HG03439 (cell line): Measurements from ENCODE around the gene SCYL1.
"Not testable (repeated sequence)": the region's sequence is repeated elsewhere in the genome, so short reads cannot be mapped to it uniquely, and the experiment has no call there.

Experiments used
- ATAC-seq: cut with Tn5 transposase; IDR thresholded peaks from one replicate; pipeline ENCODE4 v1.9.1; 2021; ENCODE audit warnings: mild to moderate bottlenecking, moderate library complexity; ENCODE audit not compliant: unreplicated experiment

The SCYL1 gene

GRCh38 chr11:65504674-65505465 is 20.0 kb upstream of the SCYL1 start:
- no peak for ATAC-seq

- ATAC-seq: no peak
Measured at GRCh38 chr11:65505466-65506289, 19.2 kb upstream of the SCYL1 start.

GRCh38 chr11:65506290-65506771 is 18.6 kb upstream of the SCYL1 start:
- no peak for ATAC-seq

- peak; percentile 34 for ATAC-seq
Measured at GRCh38 chr11:65506772-65507505, 17.9 kb upstream of the SCYL1 start.

- ATAC-seq: not testable (repeated sequence)
Measured at GRCh38 chr11:65512311-65512710, 12.6 kb upstream of the SCYL1 start.

GRCh38 chr11:65516135-65516968 is 8.5 kb upstream of the SCYL1 start:
- ATAC-seq: no peak

GRCh38 chr11:65518941-65519549 is 5.8 kb upstream of the SCYL1 start:
- not testable (repeated sequence) for ATAC-seq

- not testable (repeated sequence) for ATAC-seq
Measured at GRCh38 chr11:65521777-65522521, 2.9 kb upstream of the SCYL1 start.

GRCh38 chr11:65522718-65523630 is 1.9 kb upstream of the SCYL1 start:
- ATAC-seq: not testable (repeated sequence)

- not testable (repeated sequence) for ATAC-seq
Measured at GRCh38 chr11:65523631-65523968, 1.3 kb upstream of the SCYL1 start.

- ATAC-seq: no peak
Measured at GRCh38 chr11:65524014-65524740, 706 bp upstream of the SCYL1 start.

GRCh38 chr11:65525546-65526480 is 930 bp downstream of the SCYL1 start:
- ATAC-seq: no peak

- ATAC-seq: no peak
Measured at GRCh38 chr11:65526744-65527143, 1.9 kb downstream of the SCYL1 start.

GRCh38 chr11:65528819-65529350 is 4.0 kb downstream of the SCYL1 start:
- ATAC-seq: no peak

- ATAC-seq: no peak
Measured at GRCh38 chr11:65529475-65530156, 4.7 kb downstream of the SCYL1 start.

- ATAC-seq: no peak
Measured at GRCh38 chr11:65530157-65530496, 5.2 kb downstream of the SCYL1 start.
